Activated T-helper 17 cell treated with anti-CD3 and anti-CD28 coated beads, Interleukin-2, amount 50 U/mL, for 72 hours (primary cell): ENCODE results near the gene MAFF. TPM values are rescaled to one million over a fixed set of nuclear protein-coding genes. Genes with fewer than 3 reads are reported as not detected.
A peak's percentile ranks its signal among the peaks of the same experiment; 100 is the strongest.

Source experiments
- ATAC-seq: fragments of 150-1000 bp; cut with Tn5 transposase; replicated peaks from 2 replicates; pipeline ENCODE4 v1.10.0; 2021; ENCODE audit warnings: mild to moderate bottlenecking, moderate library complexity
- H3K27ac Mint-ChIP-seq: one replicate; pipeline ENCODE4 v1.8.0; 2022; ENCODE audit warnings: mixed read lengths
- H3K27me3 Mint-ChIP-seq: one replicate; pipeline ENCODE4 v1.8.0; 2022; ENCODE audit warnings: mixed read lengths
- H3K36me3 Mint-ChIP-seq: one replicate; pipeline ENCODE4 v1.8.0; 2022; ENCODE audit warnings: low read depth, mild to moderate bottlenecking, mixed read lengths
- H3K4me1 Mint-ChIP-seq: one replicate; pipeline ENCODE4 v1.8.0; 2022; ENCODE audit warnings: mixed read lengths
- H3K4me3 Mint-ChIP-seq: one replicate; pipeline ENCODE4 v1.8.0; 2022; ENCODE audit warnings: mild to moderate bottlenecking, mixed read lengths
- H3K9me3 Mint-ChIP-seq: one replicate; pipeline ENCODE4 v1.8.0; 2022; ENCODE audit warnings: mixed read lengths
- total RNA-seq, 2 donors: library from RNA; stranded (reverse); gene quantifications; one replicate each; pipeline ENCODE4 v1.2.3, GENCODE V29; 2022

MAFF gene
- total RNA-seq, 2 donors from 2014 or later, result 15.7 to 58.8 TPM

- no peak overlapping the region for H3K27ac Mint-ChIP-seq
- no peaks in the 10 kb centered on the region for H3K4me1 Mint-ChIP-seq
- H3K27me3 Mint-ChIP-seq, result no peaks in the 10 kb centered on the region
- no peaks in the 10 kb centered on the region for H3K36me3 Mint-ChIP-seq
- no peak for ATAC-seq
- H3K4me3 Mint-ChIP-seq, result no peak overlapping the region
- H3K9me3 Mint-ChIP-seq, result no peaks in the 10 kb centered on the region
Measured at GRCh38 chr22:38187413-38188212, 14.2 kb upstream of the MAFF start.

DNA sequence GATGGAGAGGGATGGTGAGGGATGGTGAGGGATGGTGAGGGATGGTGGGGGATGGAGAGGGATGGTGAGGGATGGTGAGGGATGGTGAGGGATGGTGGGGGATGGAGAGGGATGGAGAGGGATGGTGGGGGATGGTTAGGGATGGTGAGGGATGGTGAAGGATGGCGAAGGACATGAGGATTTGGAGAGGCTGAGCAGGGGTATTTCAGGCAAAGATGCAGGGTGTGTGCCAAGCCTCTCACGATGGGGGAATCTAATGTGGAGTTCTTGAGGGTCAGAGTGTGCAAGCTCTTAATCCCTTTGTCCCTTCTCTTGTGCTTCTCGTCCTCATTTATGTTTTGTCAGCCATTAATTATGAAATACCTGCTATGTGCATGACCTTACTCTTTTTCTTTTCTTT, 12.7 kb upstream of the MAFF start:
- H3K9me3 Mint-ChIP-seq, result no peaks in the 10 kb centered on the region
- no peaks in the 10 kb centered on the region for H3K36me3 Mint-ChIP-seq
- ATAC-seq, result no peak
- no peak overlapping the region for H3K4me3 Mint-ChIP-seq
- no peak overlapping the region for H3K27ac Mint-ChIP-seq
- H3K4me1 Mint-ChIP-seq, result no peaks in the 10 kb centered on the region
- no peaks in the 10 kb centered on the region for H3K27me3 Mint-ChIP-seq

DNA sequence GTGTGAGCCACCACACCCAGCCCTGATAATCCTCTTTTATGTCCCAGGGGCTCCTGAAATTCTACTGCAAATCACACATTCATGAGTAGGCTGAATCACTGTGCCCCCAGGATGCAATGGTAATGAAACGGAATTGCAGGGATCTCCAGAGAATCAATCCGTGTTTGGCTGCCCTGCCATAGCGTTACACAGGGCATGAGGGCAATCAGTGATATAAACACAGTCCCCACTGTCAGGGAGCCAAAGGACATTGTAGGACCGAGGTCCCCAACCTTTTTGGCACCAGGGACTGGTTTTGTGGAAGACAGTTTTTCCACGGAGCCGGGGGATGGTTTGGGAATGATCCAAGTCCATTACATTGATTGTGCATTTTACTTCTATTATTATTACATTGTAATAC, 11.2 kb upstream of the MAFF start:
- Mint-ChIP-seq H3K27me3 (no peaks in the 10 kb centered on the region), H3K36me3 (no peaks in the 10 kb centered on the region), H3K27ac (no peak overlapping the region), H3K9me3 (no peaks in the 10 kb centered on the region), H3K4me1 (peaks cover 4% of the 10 kb centered on the region), H3K4me3 (no peak overlapping the region)
- no peak for ATAC-seq

DNA sequence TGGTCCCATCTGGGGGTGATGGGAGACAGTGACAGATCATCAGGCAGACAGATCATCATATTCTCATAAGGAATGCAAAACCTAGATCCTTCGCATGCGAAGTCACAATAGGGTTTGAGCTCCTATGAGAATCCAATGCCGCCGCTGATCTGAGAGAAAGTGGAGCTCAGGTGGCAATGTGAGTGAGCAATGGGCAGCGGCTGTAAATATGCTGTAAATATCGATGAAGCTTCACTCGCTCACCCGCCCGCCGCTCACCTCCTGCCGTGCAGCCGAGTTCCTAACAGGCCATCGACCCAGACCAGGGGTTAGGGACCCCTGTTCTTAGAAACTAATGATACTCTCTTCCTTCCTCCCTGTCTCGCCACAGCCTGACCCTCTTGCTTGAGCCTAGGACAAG, 10.7 kb upstream of the MAFF start:
- ATAC-seq, result no peak

DNA sequence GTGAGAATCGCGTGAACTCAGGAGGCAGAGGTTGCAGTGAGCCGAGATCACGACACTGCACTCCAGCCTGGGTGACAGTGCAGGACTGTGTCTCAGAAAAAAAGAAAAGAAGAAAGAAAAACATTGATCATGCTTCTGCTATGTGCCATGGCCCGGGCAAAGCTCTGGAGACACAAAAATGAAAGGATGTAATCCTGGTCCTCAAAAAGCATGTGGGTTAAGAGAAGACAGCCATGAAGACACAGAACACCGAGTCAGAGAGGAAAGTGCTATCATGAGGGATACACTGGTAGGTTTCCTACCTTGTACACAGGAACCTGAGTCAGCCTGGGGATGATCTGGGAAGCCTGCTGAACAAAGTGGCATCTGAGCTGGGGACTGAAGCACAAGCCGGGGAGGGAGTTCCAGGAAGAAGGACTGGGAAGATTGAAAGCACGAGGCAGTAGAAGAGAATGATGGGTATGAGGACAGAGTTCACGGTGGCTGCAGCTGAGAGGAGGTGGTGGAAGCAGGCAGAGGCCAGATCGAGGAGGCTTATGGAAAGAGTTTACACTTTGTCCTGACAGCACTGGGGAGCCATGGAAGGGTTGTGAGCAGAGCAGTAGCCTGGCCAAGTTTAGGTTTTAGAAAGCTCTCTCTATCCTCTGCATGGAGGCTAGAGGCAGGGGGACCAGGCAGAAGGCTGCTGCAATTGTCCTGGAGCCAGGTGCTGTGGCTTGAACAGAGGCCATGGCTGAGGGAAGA, 9.9 kb upstream of the MAFF start:
- Mint-ChIP-seq H3K9me3 (no peaks in the 10 kb centered on the region), H3K27me3 (no peaks in the 10 kb centered on the region), H3K4me3 (no peak overlapping the region), H3K27ac (peak overlapping the region; percentile 15), H3K36me3 (no peaks in the 10 kb centered on the region), H3K4me1 (peaks cover 4% of the 10 kb centered on the region)
- ATAC-seq, result no peak

More for the DNA sequence above, 10.7 kb upstream of the MAFF start:
- no peak overlapping the region for H3K4me3 Mint-ChIP-seq
- H3K27ac Mint-ChIP-seq, result no peak overlapping the region
- no peaks in the 10 kb centered on the region for H3K36me3 Mint-ChIP-seq
- no peaks in the 10 kb centered on the region for H3K27me3 Mint-ChIP-seq
- peaks cover 4% of the 10 kb centered on the region for H3K4me1 Mint-ChIP-seq
- no peaks in the 10 kb centered on the region for H3K9me3 Mint-ChIP-seq

DNA sequence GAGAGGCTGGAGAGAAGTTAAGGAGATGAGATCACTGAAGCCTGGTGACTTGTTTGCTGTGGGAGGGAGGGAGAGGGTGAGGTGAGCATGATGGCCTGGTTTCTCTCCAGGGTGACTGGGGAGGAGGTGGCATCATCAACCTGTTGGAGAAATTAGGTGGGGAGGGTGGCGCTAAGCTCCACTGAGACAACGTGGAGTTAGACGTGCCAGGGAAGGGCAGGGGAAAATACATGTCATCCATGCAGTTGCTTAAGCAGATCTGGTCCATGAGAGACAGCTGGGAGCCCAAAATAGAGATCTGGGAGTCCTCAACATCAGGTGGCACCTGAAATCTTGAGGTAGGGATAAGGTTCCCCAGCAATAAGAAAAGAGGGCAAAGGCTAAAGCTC, 9.3 kb upstream of the MAFF start:
- Mint-ChIP-seq H3K9me3 (no peaks in the 10 kb centered on the region), H3K27ac (peak overlapping the region; percentile 15), H3K4me1 (peaks cover 4% of the 10 kb centered on the region), H3K36me3 (no peaks in the 10 kb centered on the region), H3K4me3 (no peak overlapping the region), H3K27me3 (no peaks in the 10 kb centered on the region)
- no peak for ATAC-seq

DNA sequence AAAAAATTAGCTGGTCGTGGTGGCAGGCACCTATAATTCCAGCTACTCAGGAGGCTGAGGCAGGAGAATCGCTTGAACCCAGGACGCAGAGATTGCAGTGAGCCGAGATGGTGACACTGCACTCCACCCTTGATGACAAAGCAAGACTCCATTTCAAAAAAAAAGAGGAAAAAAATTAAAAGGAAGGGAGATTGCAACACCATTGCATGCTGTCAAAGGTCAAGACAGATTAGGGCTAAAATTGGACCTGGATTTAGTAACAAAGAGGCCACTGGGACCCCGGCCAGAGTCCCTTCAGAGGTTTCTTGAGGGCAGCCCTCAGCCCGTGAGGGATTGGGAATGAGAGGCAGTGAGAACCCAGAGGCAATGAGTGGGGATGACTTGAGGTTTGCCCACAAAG, 8.2 kb upstream of the MAFF start:
- no peaks in the 10 kb centered on the region for H3K9me3 Mint-ChIP-seq
- H3K27me3 Mint-ChIP-seq, result no peaks in the 10 kb centered on the region
- H3K27ac Mint-ChIP-seq, result no peak overlapping the region
- H3K4me1 Mint-ChIP-seq, result peaks cover 4% of the 10 kb centered on the region
- H3K36me3 Mint-ChIP-seq, result no peaks in the 10 kb centered on the region
- no peak overlapping the region for H3K4me3 Mint-ChIP-seq
- ATAC-seq, result no peak

GRCh38 chr22:38196791-38197419, 4.9 kb upstream of the MAFF start:
- H3K4me1 Mint-ChIP-seq, result peaks cover 19% of the 10 kb centered on the region
- H3K36me3 Mint-ChIP-seq, result peaks cover 5% of the 10 kb centered on the region
- H3K27ac Mint-ChIP-seq, result no peak overlapping the region
- H3K4me3 Mint-ChIP-seq, result no peak overlapping the region
- no peaks in the 10 kb centered on the region for H3K27me3 Mint-ChIP-seq
- no peaks in the 10 kb centered on the region for H3K9me3 Mint-ChIP-seq
- ATAC-seq, result no peak

- no peak overlapping the region for H3K27ac Mint-ChIP-seq
- no peaks in the 10 kb centered on the region for H3K27me3 Mint-ChIP-seq
- H3K4me3 Mint-ChIP-seq, result no peak overlapping the region
- H3K9me3 Mint-ChIP-seq, result no peaks in the 10 kb centered on the region
- no peak for ATAC-seq
- peaks cover 31% of the 10 kb centered on the region for H3K36me3 Mint-ChIP-seq
- peaks cover 30% of the 10 kb centered on the region for H3K4me1 Mint-ChIP-seq
Measured at GRCh38 chr22:38199826-38200559, 1.8 kb upstream of the MAFF start.

DNA sequence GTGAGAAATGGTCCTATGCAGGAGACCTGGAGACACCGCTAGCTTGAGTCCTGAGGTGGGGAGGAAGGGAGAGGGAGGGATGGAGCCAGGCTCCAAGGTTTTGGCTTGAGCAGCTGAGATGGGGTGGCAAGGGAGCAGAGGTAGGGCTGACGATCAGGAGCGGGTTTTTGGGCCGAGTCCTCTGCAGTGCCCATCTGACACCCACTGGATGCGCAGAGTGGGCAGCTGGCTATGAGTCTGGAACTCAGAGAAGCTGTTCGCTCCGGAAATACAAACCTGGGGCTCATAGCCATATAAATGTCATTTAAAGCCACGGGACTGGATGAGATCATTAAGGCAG, 453 bp upstream of the MAFF start:
- peak overlapping the region; percentile 89 for H3K27ac Mint-ChIP-seq
- no peak for ATAC-seq
- peaks cover 35% of the 10 kb centered on the region for H3K4me1 Mint-ChIP-seq
- no peaks in the 10 kb centered on the region for H3K27me3 Mint-ChIP-seq
- peak overlapping the region; percentile 79 for H3K4me3 Mint-ChIP-seq
- peaks cover 35% of the 10 kb centered on the region for H3K36me3 Mint-ChIP-seq
- H3K9me3 Mint-ChIP-seq, result no peaks in the 10 kb centered on the region

- H3K27ac Mint-ChIP-seq, result peak overlapping the region; percentile 53
- H3K4me1 Mint-ChIP-seq, result peaks cover 35% of the 10 kb centered on the region
- H3K27me3 Mint-ChIP-seq, result no peaks in the 10 kb centered on the region
- peak; percentile 52 for ATAC-seq
- peak overlapping the region; percentile 79 for H3K4me3 Mint-ChIP-seq
- H3K9me3 Mint-ChIP-seq, result no peaks in the 10 kb centered on the region
- peaks cover 39% of the 10 kb centered on the region for H3K36me3 Mint-ChIP-seq
Measured at GRCh38 chr22:38202437-38203089, 769 bp downstream of the MAFF start.

- peak overlapping the region; percentile 79 for H3K4me3 Mint-ChIP-seq
- H3K9me3 Mint-ChIP-seq, result no peaks in the 10 kb centered on the region
- ATAC-seq, result peak; percentile 23
- peaks cover 46% of the 10 kb centered on the region for H3K36me3 Mint-ChIP-seq
- H3K27ac Mint-ChIP-seq, result peak overlapping the region; percentile 53
- H3K4me1 Mint-ChIP-seq, result peaks cover 35% of the 10 kb centered on the region
- no peaks in the 10 kb centered on the region for H3K27me3 Mint-ChIP-seq
Measured at GRCh38 chr22:38203090-38203810, 1.5 kb downstream of the MAFF start.

DNA sequence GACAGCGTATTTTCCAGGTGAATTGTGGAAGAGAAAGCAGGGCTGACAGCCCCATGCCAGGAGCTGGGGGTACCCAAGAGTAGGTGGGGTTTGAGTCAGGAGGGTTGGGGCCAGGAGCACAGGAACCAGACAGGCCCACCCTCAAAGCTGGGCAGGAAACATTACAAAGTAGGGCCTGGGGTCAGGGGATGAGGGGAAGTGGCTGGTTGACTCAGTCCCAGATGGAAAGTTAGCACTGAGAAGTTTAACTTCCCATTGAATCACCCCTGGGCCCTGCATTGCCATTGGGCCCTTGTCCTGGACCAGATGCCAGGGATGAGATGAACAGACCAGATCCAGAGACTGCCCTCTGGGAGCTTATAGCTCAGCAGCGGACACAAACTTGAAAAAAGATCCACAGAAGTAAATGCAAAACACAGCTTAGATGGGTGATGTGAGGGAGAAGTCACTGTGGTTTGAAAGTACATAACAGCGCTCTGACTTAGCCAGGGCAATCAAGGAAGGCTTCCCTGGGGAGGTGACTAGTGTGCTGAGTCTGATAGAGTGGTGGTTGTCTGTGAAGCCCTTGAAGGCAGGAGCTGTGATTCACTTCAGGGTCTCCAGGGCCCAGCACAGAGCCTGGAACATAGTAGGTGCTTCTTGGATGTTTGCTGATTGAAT, 2.2 kb downstream of the MAFF start:
- H3K36me3 Mint-ChIP-seq, result peaks cover 48% of the 10 kb centered on the region
- no peaks in the 10 kb centered on the region for H3K27me3 Mint-ChIP-seq
- peak overlapping the region; percentile 53 for H3K27ac Mint-ChIP-seq
- peak overlapping the region; percentile 79 for H3K4me3 Mint-ChIP-seq
- H3K9me3 Mint-ChIP-seq, result no peaks in the 10 kb centered on the region
- ATAC-seq, result peak; percentile 14
- H3K4me1 Mint-ChIP-seq, result peaks cover 34% of the 10 kb centered on the region
